H1 (cell line): ENCODE measurements around the gene AP2A1. TPM values are rescaled to one million over a fixed set of nuclear protein-coding genes. Genes with fewer than 3 reads are reported as not detected.

Experiments used
- SIRT6 ChIP-seq: IDR thresholded peaks from one replicate; pipeline ENCODE4 v1.7.1; 2012; ENCODE audit warnings: low read length, inconsistent platforms
- polyA plus RNA-seq, 7 experiments: library from polyadenylated mRNA; depleted of rRNA in 3 of 7; stranded (reverse) in 5 of 7; unstranded in 2 of 7; fragments of >200 nt in 5 of 7; fragments of 200-250 nt in 2 of 7; gene quantifications; 1 replicate in 5 of 7; 2 replicates in 1 of 7; 4 replicates in 1 of 7; pipeline versions ENCODE4 v1.2.1 to v1.2.3, GENCODE V29; 2011 to 2013; ENCODE audit warnings: missing spikeins in 2 of 7, mixed read lengths in 2 of 7
- total RNA-seq: library from RNA; stranded (reverse); fragmentation: NEBNext Ultra II Directional; extraction: Animal tissue kit (Norgen Biotek cat#: 25700); gene quantifications from 2 replicates; pipeline ENCODE4 v1.2.1, GENCODE V29; 2021

The AP2A1 gene
- total and polyA plus RNA-seq, 2 of the 8 experiments (the other 6 are each of a cell fraction or from before 2014, with no cell fraction given) = 105 to 106 TPM

- TF ChIP-seq SIRT6 = no peak
Measured at GRCh38 chr19:49836176-49837008, 69.6 kb downstream of the AP2A1 start (continued).
